Stimulated activated CD4-positive, alpha-beta T cell treated with anti-CD3 and anti-CD28 coated beads, Interleukin-1b, Interleukin-23, amount 100 ng/mL, for 4 hours (primary cell): Measurements from ENCODE around the gene FOXN3.

Source experiments
- DNase-seq, 2 donors: peaks; one replicate each; pipeline ENCODE4 v3.0.0-alpha.2; 2020; ENCODE audit warnings: low read depth in 2 of 2

FOXN3 gene

DNA sequence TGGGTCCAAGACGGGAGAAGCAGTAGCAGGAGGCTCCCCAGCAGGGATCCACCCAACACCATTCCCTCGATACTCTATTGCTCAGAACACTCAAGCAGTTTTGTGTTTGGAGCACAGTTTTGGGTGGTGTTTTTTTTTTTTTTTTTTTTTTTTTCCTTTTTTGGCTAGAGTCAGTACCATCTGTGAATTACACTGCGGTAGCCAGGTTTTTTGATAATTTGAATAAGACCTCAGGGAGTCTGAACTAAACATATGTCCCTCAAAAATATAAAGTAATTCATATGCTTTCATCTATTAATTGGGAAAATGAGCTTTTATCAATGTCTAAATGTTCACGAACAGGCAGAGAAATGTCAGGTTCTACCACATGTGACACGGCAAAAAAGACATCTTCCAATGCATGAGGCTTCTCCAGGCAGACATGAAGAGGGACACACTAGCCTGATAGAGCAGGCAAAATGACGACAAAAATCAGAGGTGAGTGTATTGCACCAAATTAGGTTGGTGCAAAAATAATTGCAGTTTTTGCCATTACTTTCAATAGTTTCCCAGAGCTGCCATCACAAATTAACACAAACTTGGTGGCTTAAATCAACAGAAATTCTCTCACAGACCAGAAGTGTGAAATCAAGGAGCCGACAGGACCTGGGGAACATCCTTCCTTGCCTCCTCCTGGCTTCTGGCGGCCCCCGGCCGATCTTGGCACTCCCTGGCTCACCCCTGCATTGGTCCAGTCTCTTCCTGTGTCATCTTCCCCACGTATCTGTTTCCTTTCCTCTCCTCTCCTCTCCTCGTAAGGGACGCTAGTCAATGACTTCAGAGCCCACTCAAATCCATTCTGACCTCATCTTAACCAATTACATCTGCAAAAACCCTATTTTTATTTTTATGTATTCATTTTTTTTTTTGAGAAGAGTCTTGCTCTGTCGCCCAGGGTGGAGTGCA lies 33.9 kb downstream of the FOXN3 start:
- no peak for DNase-seq

DNA sequence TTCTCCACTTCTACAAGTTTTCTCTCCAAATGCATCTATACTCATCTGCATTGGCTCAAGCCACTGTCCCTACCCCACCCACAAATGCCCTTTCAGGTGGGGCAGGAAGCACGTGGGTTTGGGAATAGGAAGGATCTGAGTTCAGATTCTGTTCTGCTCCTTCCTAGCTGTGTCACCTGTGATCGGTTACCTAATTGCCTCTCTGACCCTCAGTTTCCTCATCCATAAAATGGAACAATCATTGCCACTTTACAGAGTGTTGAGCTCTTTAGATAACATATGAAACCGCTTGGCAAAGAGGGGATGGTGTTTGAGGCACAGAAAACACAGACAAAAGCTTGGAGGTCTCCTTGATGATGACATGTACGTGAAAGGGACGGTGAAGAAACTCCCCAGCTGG lies 34.5 kb downstream of the FOXN3 start:
- DNase-seq: no peak

DNA sequence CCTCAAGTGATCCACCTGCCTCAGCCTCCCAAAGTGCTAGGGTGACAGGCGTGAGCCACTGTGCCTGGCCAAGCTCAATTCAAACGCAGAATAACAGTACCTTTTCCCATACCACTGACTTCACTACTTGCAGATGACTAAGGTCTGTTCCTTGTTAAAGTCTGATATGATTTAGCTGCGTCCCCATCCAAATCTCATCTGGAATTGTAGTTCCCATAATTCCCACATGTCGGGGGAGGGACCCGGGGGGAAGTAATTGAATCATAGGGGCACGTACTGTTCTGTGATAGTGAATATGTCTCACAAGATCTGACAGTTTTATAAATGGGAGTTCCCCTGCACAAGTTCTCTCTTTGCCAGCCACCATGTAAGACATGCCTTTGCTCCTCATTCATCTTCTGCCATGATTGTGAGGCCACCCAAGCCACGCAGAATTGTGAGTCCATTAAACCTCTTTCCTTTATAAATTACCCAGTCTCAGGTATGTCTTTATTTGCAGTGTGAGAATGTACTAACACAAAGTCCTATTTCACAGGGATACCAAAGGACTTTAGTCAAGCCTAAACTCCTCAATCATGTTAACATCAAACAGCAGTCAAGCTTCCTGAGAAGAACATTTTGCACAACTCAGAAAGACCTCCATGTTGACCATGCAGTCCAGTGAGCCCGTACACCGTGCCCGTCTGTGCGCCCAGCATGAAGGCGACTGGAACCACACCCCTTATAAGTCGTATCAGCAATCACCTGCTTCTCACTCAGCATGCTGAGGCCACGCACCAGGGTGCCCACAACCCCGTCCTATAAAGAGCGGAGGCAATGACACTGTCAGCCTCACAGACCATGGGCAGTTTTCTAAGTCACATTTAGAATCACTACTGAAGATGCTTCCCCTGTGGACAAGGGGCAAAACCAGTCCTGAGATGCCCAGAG lies 36.9 kb downstream of the FOXN3 start:
- DNase-seq: no peak

DNA sequence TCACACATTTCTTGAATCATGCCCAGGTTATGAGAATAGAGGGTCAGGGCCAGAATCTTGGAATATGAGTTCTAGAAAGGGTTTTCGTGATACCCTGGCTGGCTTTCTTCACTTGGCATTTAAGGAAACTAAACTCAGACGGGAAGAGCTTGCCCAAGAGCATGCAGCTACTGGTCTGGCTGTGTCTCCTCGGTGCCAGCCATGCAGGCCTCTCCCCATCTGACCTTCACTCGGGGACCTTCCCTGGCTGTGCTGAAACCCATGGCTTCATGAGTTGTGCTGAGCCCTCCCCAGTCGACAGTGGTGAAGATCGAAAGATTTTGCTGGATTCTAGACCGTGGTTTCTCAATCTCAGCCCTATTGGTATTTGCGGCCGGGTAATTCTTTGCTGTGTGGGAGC lies 38.0 kb downstream of the FOXN3 start:
- no peak for DNase-seq

DNA sequence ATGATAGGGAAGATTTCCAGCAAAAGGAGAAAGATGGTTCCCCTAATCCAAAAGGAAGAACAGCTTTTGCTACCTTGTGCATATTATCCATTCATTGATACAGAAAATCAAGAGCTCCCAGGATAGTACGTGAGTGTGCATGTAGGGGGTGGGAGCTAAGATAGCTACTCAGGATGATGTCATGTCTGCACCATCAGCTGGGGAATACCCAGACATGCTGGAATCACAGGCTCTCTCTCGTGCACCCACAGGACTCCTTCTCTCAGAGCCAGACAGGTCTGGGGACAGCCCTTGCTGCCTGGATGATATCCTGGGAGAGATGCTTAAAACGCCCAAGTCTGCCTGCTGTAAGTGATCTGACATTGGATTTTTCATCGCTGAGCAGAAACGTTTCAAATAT lies 38.9 kb downstream of the FOXN3 start:
- peak; percentile 9 for DNase-seq

DNA sequence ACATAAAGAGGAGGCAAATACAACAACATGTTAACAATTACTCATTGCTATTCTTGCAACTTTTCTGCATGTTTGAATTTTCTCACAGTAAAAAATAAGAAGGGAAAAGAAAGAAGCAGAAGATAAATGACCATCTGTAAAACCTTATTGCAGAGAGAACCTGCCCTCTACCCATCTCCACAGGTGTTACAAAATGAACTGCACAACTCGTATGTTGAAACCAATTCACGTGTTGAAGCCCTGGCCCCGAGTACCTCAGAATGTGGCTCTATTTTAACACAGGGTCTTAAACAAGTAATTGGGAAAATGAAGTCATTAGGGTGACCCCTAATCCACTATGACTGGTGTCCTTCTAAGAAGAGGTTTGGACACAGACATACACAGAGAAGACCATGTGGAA lies 39.5 kb downstream of the FOXN3 start:
- no peak for DNase-seq

DNA sequence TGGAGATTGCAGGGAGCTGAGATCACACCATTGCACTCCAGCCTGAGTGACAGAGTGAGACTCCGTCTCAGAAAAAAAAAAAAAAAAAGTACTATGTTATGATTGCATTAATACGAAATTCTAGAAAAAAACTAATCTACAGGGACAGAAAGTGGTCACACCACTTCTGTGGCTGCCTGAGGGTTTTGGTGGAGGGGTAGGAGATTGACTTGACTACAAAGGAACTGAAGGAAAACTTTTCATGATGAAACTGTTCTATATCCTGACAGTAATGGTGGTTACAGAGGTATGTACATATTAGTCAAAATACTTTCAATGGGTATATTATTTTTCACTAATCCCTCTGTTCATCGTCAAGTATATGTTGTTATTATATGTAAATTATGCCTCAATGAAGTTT lies 42.1 kb downstream of the FOXN3 start:
- DNase-seq: no peak

DNA sequence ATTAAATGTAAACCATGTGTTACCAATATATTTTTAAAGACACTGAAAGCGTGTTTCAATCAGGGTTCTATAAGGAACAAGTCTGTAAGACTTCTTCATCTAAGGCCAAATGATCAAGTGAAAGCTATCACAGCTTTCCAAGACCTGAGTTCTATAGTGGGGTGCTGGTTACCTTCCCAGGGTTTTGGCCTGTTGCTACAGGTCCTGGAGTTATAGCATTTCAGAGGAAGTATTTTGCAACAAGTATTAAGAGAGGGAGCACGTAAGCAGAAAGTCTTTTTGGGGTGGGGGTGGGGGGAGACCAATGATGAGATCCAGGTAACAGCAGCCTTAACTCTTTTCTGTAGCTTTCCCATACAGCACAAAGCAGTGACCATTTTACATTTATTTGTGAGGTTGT lies 43.8 kb downstream of the FOXN3 start:
- no peak for DNase-seq

DNA sequence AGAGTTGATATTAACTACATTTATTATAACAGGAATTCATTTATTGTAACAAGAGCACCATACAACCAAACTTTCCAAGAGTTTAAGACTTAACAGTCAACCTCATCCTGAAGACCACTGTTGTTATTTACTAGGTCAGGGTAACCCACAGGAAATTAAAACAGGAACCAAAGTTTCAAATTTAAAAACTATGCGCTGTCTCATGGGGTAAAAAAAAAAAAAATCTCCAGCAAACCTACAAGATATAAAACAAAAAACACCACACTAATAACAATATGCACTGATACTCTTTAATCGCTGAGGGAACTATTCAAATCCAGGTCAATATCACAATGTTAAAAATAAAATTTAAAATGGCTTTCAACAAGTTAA lies 44.5 kb downstream of the FOXN3 start:
- DNase-seq: no peak

DNA sequence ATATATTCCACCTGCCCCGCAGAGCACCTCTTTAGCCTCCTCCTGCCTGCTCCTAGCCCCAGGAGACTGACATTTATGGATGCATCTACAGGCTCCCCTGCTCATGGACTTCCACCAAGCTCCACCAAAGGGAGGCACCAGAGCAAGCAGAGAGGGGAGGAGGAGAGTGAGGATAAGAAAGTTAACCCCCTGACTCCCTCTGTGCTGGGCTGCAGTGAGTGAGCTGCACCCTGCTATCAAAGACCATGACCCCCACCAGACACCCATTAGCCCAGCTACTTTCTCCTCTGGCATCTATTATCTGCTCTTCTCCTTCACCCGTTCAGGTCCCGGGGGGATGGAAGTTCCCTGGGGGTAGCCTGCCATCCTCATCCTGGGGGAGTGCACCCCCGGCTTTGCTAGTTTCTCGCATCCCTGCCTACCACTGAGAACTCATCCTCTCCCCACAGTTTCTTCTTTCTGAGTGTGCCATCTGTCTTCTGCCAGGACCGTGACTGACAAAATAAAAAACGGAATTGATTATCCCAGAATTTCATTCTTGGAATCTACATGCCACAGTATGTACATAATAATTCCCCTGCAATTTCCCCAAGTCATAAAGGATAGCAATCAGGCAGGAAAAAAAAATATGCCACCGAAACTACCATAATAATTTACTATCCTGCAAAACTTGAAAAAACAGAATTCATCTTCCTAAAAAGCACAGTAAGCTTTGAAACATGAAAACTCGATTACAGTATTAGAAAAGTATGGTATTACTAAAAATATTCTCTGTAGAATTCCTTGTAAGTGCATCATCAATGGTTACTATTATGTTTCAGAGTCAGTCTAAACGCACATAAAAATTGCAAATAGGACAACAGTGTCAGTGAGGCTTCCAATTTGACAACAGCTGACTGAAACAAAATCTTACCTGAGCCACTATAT lies 45.2 kb downstream of the FOXN3 start:
- no peak for DNase-seq

DNA sequence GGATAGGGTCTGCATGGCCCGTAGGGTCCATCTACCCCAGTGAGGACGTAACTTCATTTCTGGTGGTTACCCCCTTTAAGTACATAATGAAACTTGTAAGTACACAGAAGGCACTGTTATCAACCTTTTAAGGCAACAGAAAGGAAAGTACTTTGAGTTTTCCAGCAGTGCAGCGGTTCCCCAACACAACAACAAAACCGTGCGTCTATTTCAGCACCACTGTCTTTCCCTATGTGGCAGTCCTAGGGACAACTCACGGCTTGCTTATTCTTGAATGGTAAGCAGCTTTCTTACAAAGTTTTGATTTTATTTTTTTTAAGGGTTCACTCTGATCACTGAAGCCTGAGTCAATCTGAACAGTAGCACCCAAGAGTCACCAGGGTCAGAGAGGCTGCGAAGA lies 46.3 kb downstream of the FOXN3 start:
- DNase-seq: no peak

DNA sequence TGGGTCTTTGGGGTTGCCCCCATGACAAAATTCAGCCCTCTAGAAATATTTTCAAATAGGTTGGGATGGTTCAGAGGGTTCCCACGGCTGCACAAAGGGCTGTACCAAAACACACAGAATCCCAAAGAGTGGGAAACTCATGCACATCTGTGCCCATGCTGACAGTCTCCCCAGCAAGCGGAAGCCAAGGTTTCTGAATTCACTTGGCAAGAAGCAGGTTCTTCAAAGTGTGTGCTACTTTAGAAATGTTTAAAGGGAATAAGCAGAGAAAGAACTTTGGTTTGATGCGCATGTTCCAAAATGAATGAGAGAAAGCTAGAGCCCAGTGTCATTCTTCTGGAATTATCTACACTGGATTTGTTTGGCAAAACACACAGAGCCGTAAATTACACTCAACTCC lies 46.7 kb downstream of the FOXN3 start:
- DNase-seq: no peak

DNA sequence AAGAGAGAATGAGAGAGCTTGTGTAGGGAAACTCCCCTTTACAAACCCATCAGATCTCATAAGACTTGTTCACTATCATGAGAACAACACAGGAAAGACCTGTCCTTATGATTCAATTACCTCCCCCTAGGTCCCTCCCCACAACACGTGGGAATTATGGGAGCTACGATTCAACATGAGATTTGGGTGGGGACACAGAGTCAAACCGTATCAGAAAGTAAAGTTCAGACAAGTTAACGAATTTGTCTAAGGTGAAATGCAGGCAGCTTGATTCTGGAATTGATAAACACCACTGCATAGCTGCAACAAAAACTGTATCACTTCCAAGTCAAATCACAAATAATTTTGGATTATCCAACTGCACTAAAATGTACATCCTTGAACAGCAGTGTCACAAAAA lies 47.4 kb downstream of the FOXN3 start:
- no peak for DNase-seq

DNA sequence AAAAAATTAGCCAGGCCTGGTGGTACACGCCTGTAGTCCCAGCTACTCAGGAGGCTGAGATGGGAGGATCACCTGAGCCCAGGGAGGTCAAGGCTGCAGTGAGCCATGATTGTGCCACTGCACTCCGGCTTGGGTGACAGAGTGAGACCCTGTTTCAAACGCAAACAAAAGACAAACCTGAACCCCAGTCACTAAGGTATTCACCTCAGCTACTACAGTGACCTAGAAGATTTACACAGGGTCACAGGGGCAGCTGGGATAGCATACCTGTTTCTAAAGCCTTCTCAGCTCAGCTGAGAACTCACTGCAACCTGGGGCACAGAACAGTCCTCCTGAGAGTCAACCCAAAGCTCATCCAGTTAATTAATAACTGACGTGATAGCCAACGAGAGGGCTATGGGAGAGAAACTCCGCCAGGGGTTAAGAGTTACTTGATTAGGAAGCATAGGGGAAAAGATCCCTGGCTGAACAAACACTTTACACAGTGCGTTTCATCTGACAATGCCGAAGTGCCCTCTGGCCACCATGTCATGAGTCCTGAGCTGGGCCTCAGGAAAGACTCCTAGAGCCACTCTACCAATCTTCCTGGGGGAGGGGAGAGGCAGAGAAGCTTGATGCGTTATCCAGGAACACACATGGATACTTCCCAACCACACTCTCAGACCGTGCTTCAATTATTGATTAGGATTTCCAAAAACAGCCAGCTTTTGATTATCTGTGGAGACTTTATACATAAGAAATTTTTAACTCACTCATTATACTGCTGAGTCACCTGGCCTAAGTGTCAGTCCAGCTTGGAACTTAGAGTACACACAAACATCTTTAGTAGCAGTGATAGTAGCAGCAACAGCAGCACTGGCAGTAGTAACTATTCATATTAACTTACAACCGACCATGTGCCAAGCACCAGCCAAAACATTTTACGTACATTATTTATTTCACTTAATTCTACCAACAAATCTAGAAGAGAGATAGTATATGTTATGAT lies 48.2 kb downstream of the FOXN3 start:
- no peak for DNase-seq

DNA sequence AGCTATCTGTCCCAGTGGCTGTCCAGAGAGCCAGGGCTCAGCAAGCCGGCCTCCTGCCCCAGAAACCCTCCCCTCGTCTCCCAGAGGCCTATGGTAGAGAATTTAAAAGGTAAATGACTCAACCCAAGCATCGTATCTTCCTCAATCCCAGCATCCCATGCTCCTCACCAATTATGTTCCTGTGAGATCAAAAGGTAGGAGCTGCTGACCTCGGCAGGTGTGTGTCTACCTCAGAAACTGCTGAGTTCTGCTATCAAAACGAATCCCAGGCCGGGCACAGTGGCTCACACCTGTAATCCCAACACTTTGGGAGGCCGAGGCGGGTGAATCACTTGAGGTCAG lies 49.3 kb downstream of the FOXN3 start:
- DNase-seq: no peak

DNA sequence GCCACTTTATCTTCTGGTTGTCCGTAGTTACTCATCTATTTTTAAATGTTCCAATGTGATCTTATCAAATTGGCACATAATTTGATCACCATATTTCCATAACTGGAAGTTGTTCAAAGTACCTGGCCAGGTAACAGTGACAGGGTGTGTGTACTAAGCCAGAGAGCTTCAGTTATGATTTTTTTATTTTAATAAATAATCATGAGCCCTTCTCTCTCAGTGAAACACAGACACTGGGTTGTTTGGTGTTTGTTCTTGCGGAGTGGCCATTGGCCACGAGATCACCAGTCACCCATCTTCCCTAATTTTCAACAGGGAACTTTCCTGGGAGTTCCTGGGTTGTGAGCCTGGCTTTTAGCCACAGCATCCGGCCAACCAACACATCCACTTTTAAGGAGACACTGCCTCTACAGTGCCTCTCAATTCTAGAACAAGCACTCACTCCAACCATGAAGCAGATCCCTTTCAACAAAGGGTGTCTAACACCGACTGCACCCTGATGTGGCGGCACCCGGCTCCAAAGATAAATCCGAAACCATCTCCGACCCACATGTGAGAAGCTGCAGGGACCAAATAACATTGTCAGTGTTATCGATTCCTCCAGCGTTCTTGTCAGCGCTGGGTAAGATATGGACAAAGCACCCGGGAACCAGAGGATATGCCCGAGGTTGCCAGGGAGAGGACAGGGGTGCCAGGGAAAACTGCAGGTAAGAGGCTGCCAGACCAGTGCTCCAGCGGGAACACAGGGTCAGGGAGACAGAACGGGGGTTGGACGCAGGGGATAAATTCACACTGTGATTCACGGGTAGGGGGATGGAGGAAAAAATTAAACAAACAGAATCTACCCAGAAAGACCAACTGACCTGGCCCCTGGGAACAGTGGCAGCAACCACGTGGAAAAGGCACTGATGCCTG lies 49.9 kb downstream of the FOXN3 start:
- DNase-seq: no peak

DNA sequence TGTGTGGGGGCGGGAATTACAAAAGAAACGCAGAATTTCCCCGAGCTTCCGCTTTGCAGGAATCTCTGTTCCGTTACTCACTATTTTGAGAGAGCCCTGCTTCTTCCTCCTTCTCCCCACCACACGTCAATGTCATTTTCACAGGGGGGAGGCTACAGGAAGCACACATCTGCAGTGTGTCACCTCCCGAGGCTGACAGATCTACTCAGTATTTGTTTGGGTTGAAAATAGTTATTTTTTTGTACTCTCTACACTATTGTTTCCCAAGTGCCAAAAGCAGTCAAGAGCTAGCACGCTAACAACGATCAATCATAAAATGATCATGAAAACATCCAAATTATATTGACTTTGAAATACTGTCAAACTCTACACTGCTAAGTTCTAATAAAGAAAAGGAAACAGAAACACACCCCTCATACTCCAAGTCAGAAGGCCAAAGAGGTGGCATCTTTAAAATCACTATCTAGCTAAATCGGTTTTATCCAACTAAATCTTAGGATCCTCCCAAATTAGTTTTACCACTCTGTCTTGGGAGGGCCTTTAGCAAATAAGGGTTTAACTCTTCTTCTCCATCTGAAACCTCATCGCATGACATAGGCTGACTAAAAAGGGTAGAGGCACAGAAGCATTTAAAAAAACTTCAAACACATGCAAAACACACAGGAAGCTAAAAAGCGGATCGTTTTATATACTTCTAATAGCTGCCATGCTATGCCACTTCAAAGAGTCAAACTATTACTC lies 51.8 kb downstream of the FOXN3 start:
- peak; percentile 10 to 36 for DNase-seq

DNA sequence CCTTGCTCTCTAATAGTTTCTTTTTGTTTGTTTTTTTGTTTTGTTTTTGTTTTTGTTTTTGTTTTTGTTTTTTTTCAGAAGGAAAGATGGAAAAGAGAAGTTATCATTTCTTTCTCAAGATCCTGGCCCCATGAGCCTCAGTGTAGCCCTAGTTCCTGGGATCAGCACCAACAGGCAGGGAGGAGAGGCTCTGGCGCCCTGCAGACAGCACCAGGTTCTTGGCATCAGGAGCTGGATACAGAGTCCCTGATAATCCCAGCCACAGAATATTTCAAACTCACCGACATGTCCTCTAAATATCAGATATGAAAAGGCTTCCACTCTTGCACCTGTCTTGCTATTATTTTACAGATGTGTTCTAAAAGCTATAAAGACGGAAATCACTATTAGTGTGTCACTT lies 52.7 kb downstream of the FOXN3 start:
- no peak for DNase-seq

DNA sequence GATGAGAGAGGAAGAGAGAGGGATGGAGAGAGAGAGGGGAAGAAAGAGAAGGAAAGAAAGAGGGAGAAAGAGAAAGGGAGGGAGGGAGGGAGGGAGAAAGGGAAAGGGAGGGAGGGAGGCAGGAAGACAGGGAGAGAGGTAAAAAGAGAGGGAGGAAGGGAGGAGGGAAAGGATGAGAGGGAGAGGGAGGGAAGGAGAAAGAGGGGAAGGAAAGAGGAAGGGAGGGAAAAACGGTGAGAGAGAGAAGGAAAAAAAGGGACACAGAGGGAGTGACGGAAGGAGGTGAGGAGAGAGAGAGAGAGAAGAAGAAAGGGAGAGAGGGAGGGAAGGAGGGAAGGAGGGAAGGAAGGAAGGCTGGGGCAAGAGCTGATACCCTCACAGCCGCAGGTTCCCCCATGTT lies 56.8 kb downstream of the FOXN3 start:
- no peak for DNase-seq
